GM18867 (cell line): ENCODE results near the gene UBE2V1.
"Not testable (repeated sequence)": the region's sequence is repeated elsewhere in the genome, so short reads cannot be mapped to it uniquely, and the experiment has no call there.

Source experiments
- ATAC-seq: cut with Tn5 transposase; IDR thresholded peaks from one replicate; pipeline ENCODE4 v1.9.1; 2021; ENCODE audit warnings: mild to moderate bottlenecking, moderate library complexity; ENCODE audit not compliant: unreplicated experiment

The UBE2V1 gene

DNA sequence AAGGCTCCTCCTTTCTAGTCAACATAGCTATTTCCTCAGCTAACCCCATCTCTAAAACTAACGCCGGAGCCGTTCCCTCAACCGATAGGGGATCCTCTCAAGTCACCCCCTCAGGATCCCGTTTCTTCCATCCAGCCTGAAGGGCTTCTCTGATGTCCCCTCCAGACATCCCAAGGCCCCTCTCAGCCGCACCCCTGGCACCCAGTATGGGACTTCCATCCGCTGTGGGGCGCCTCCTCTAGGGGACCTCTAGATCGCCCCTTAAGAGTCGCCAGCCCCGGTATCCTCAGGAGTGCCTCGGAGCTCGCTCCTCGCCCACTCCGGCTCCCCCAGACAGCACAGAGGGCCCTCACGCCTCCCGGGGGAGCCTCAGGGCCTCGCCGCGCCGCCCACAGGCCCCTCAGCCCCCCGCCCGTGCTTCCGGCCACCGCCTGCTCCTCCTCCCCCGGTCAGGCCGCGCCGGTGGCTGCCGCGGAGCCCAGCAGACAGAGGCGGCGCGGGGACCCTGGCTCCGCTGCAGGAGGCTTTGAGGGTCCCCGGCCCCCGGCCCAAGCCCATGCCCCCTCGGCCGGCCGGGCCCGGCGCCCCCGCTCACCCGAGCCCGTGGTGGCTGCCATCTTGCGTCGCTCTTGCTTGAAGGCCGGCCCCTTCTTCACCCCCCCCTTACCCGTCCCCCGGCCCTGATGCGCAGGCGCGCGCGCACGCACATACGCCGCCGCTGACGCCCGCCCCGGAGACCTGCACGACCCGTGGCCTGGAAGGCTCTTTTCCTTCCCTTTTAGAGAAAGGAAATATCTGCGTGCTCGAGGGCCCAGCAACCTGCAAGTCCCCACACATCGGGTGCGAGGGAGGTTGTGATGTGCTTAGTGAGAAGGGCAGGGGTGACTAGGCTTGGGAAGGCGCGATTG, at the start of gene UBE2V1:
TSS of gene UBE2V1 (minus strand) at position 639 of the 908 bp plus-strand sequence. CDS start at position 617, 22 bp downstream.
- ATAC-seq: peak; percentile 43

DNA sequence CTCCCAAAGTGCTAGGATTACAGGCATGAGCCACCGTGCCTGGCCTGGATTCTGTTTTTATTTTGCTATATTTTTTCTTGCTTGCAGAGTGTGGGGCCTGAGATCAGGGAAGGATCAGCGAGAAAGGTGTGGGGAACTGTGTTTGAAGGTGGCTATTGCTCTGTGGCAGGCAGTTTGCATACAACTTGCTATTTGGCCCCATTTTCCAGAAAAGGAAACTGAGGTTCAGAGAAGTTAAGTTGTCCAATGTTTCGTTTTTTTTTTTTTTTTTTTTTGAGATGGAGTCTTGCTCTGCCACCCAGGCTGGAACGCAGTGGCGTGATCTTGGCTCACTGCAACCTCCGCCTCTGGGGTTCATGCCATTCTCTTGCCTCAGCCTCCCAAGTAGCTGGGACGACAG, 48.5 kb upstream of the UBE2V1 start:
- not testable (repeated sequence) for ATAC-seq

DNA sequence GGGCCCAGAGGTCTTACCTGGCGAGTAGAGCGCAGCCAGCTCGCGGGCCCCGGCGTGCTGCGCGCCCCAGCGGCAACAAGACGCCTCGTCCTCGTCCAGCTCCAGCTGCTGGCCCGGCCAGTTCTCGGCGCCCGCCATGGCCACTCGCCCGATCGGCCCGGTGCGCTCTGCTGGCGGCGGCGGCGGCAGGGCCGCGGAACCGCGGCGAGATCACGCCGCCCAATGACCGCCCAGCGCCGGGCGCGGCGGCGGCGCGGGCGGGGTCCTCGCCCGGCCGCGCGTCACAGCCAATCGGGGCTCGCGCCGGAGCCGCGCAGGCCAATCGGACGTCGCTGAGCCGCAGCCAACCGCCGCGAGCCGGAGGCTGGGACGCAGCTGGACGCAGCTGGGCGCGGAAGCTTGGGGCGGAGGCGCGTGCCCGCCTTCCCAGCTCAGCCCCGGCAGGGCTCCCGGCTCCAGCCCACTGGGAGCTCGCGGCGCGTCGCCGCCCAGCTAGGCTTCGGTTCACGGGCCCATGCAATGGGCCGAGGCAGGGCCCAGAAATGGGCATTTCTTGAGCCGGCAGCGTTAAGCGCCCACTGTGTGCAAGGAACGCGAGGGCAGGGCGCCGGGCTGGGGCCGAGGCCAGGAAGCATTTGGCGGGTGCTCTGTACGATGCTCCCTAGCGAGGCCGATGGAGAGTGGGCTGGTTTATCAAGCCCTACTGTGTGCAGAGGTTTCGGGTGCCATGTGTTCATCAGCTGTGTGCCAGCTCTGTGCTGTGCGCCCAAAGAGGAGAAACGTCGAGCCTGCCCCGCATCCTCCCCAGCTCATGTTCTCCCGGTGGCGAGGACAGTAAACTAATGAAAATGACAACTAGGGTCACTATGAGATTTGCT, 40.8 kb upstream of the UBE2V1 start, which contains the start of gene PEDS1:
TSS of gene PEDS1 (minus strand) at position 224 of the 878 bp plus-strand sequence. CDS start at position 138, 86 bp downstream.
- peak; percentile 93 for ATAC-seq

DNA sequence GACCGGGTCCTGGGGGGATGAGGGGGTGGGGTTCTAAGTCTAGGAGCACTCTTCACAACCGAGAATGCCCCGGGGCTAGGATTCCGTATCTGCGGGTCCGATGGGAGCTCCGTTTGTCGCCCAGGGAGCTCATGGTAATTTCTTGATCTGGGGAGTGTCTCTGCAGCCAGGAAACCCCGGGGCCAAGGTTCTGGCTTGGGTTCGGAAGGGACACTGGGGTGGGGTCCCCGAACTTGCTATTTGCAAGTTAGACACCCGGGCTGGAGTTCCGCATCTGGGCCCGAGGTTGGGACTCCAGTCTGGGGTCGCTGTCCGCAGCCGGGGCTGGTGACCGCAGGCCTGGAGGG, 40.2 kb upstream of the UBE2V1 start:
- no peak for ATAC-seq

DNA sequence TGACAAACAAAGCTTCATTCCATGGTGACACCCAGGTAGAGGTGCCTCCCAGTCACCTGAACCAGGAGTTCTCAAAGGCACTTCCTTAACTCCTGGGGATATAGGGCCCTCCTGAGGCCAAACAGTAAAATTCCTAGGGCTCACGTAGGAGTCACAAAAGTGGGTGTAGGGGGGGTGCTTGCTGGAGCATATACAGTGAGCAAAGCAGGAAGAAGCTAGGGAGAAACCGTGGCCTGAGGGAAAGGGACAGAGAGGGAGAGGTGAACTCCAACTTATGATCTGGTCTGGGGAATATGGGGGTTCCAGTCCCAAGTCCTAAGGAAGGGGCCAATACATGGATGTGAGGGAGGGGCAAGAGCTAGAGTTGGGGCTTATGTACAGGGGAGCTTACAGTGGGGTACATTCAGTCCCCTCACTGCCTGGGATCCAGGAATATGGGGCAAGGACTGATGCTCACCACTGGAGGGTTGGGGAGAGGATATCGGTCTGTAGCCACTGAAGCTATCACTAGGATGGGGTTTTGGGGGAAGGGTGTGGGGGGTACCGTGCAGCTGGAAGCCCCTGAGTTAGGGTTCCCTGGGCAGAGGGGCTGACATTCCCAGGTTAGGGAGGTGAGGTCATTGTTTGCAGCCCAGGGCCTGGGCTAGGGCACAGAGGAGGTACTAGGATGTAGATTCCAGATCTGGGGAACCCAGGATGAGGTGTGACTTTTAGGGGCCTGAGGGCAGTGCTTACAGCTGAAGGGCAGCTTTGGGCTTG, 39.6 kb upstream of the UBE2V1 start:
- ATAC-seq: no peak

DNA sequence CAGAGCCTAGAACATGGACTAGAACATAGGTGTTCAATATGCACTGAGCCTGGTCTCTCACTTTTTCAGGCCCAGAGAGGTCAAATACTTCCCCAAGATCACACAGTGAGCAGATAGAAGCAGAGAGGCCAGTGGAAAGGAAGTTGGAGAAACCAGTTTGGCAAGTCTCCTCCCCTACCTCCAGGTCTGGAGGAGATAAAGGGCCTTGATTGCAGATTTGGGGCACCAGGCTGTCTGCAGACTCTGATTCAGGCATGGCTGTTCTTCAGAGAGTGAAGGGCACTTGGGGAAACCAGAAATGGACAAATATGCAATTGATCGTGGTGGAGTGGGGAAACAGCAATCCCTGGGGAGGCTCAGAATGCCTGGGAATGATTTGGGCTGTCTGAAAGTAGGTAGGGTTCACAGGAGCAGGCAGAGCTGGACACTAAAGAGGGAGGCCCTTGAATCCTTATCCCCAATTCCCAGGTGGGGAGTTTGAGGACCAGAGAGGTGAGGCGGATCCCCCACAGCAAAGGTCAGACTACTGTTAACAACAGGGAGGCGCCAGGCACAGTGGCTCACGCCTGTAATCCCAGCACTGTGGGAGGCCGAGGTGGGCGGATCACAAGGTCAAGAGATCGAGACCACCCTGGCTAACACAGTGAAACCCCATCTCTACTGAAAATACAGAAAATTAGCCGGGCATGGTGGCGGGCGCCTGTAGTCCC, 38.2 kb upstream of the UBE2V1 start:
- no peak for ATAC-seq

DNA sequence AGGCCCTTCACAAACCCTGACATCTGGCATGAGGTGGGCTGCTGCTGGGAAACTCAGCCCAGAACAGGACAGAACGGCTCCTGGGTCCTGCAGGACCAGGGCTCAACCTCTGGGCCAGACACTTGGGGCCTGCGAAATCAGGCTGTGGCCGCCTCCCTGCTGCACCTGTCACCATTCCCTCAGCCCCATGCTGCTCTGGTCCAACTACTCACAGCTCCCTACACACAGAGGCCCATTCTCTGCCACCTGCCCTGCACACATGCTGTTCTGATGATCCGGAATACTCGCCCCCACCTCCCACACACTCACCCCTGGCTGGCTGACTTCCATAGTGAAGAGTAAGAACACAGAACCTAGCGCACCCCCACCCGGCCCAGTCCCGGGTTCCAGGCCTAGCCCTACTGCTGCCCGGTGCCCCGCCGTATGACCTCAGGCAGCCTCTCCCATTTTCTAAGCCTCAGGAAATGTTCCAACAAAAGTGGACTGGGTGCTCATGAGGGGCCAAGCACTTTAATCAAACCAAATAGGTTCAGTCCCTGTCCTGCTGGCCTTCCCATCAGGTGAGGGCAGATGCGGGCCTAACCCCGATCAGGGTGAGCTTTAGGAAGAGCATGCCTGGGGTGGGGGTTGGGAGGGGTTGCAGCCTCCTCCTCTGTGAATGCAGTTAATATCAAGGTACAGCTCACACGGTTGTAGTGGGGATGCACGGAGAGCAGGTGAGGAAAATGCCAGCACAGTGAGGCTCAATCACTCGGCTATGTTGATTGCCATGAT, 36.7 kb upstream of the UBE2V1 start:
- no peak for ATAC-seq

DNA sequence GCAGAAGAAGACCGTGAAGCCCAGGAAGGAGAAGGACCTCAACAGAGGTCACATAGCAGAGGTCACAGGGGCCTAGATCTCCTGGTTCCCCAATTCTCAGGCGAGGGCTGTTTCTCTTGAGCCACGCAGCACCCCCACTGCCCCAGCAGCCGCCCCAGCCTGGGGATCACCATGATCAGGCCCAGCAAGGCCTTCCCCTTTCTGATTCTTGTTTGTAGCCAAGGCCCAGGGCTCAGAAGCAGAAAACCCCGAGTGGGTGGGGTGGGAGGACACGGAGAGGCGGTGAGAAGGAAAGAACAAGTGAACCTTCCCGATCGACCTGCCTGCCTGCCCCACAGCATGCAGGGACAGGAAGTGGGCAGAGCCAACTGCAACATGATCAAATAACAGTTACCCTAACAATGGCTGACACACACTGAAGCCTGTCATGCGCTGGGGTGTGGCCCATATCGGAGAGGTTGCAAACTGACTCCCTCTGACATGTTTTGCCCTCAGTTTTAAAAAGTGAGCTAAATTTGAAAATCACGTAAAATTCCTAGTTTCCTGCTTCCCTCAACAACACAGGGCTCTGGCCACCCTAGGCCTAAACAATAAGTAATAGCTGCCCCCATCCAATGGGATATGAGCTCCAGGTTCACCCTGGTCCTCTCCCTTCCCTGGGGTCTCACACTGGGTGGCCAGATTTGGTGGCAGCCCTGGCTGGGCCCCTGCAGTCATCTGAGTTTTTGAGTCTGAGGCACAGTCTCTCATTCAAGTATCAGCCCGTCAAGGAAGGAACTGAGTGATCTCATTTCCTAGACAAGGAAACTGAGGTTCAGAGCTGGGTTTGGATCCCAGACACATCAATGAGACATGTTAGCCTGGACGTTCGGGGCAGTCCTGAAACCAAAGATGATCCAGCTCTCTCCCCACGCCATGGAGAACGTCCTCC, 34.0 kb upstream of the UBE2V1 start:
- peak; percentile 73 for ATAC-seq

DNA sequence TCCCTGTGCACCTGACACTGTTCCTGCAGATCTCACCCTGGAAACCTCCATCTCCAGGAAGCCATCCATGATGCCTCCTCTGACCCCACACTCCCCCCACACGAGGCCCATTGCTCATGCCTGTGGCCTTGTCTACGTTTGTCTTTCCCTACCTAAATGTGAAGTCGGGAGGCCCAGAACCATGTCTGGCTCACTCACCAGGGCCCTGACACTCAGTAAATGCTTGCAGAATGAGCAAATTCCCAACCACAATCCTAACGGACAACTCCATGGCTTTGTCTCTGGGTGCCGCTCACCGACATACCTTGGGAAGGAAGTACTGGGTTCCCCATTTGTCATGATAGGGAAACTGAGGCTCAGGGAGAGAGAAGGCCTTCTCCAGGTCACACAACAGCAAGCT, 33.3 kb upstream of the UBE2V1 start:
- no peak for ATAC-seq

DNA sequence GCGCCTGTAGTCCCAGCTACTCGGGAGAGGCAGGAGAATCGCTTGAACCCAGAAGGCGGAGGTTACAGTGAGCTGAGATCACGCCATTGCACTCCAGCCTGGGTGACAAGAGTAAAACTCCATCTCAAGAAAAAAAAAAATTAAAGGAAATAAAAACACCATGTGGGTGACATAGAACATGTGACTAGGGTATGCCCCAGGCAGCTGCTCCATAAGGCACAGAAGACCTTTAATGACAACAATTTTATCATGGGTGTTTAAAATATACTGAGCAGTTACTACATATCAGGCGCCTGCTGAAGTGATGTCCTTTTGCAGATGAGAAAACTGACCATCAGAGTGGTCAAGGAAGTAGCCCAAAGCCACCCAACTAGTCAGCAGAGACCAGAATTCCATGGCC, 32.6 kb upstream of the UBE2V1 start:
- ATAC-seq: no peak

DNA sequence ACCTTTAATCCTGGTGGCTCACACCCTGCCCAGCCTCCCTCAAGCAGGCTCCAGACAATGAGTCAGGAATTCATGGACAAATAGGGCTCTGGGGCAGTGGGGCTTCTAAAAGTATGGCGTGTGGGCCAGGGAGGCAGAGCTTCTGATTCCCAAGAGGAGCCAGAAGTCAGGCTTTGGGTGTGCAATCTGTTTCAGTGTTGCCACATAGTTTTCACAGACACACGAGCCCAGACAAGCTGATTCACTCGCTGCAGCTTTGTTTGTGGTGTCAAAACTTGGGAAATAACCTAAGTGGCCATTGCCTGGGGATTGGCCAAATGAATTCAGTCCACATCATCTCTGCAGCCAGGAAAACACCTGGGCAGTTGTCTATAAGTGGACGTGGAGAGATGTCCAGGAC, 31.4 kb upstream of the UBE2V1 start:
- ATAC-seq: no peak

DNA sequence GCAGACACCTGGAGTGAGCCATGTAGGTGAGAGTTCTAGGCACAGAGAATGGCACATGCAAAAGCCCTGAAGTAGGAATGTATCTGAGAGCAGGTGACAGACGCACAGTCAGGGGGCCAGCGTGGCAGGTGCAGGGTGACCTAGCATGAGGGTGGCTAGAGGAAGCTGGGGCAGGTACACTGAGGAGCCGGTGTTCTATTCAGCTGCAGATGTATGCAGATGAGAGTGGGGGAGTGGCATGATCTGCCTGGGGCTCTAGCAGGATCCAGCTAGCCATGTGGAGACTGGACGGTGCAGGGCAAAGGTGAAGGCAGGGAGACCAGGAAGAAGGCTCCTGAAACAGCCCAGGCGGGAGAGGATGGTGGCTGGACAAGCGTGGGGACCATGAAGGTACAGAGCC, 29.9 kb upstream of the UBE2V1 start:
- ATAC-seq: no peak

DNA sequence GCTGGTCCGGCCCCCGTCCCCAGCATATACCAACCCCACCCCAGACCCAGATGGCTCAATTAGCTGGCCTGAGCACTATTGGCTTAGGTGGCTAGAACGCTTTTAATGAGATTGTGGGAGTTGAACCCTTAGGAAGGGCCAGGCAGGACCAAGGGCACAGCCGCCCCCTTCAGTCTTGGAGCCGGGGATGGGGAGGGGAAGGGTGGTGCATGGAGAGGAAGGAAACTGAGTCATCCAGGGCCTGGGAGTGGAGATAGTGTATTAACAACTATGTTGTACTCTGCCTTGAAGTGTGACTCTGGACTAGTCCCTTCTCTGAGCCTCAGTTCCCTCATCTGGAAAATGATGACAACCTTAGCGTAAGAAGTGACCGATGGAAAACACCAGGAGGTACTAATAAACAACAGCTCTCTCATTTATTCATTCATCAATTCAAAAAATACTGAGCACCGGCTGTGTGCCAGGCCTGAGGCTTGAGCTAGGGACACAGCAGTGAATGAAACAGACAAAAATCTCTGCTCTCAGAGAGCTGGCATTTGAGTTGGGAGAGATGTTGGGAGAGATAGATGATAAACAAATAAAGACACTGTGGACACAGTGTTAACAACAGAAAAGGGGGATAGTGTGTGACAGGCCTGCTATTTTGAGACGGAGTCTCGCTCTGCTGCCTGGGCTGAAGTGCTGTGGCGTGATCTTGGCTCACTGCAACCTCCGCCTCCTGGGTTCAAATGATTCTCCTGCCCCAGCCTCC, 29.0 kb upstream of the UBE2V1 start:
- ATAC-seq: no peak

DNA sequence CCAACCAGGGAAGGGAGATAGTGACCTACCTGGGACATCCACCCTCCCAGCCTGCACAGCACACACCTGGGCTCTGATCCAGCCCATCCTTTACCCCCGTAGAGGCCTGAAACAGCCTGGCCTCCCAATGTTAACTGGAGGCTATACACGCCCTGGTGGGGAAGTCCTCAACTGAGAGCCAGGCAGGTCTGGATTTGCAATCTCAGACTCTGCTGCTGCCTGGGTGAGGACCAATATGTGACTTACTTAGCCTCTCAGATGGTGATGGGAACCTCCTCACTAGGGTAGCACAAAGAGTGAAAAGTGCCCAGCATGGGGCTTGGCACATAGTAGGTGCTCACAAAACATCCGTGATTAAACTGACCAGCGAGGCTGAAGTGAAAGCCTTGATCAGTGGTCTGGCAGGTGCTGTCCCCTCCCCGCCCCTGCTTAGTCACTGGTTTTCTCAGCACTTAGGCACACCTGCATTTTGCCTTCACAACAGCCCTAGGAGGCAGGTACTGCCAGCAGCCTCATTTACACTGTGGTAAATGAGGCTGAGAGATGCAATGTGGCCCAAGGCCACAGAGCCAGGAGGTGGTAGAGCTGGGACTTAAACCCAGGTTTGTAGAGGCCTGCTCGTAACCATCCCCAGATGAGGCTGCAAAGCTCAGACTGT, 28.2 kb upstream of the UBE2V1 start:
- ATAC-seq: no peak

DNA sequence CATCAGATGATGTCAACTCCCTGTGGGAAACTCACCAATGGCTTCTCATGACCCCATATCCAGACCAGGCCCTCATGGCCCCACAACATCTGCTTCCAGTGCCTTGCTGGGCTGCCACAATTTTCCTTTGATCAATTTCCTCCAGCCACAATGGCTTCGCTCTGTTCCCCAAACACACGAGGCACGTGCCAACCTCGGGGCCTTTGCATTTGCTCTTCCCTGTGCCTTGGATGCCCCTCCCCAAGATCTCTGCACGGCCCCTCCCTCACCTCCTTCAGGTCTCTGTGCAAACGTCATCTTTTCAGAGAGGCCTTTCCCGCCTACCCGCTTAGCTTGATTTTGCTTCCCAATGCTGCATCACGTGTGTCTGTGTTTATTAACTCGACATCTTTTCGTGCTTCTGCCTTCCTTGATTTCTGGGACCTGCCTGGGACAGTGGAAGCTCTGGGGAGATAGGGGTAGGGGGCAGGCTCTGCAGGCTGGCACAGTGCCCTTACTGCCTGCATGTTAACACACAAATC, 27.4 kb upstream of the UBE2V1 start:
- no peak for ATAC-seq

DNA sequence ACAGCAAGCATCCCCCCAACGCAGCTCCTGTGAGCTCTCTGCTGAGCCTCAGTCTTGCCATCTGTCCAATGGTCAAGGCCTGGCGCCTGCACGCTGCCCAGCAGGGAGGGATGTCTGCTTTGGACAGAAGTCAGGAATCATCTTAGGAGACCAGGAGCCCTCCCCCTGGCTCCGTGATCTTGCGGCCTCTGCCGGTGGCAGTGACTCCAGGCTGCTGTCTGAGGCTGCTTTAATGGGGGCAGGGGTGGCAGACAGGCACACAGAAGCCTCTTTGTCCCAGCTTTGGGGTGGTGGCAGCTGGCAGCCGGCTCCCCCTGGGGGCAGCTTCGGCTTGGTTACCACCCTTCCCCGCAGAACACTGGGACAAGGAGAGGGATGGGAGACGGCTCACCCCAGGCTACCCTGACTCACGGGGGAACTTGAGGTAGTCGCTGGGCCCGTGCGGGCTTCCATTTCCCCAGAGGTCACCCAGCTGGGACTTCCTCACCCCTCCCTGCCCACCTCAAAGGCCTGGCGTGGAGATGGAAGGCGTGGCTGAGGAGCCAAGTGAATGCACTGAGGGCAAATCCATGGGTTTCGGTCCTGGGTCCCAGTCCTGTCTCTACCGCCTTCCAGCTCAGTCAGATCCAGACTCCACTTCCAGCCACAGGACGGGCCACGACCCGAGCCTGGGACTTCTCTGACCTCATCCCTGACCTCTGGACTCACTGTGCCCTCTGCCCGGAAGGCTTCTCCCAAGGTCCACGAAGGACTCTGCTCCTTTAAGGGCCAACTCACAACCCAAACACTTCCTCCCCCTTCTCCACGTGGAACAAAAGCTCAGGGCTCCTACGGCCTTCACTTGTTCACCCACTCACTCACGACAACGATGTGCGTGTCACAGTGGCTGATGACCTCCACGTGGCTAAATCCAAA, 25.8 kb upstream of the UBE2V1 start:
- ATAC-seq: no peak
